Neuron (in vitro differentiated cells): ENCODE data around the gene ACADS.

Source experiments
- H2AFZ ChIP-seq: one replicate; pipeline ENCODE4 v1.6.1; 2013; ENCODE audit warnings: low read depth, mild to moderate bottlenecking, inconsistent platforms, low read length, moderate library complexity
- H3K27me3 ChIP-seq: one replicate; pipeline ENCODE4 v1.6.1; 2013; ENCODE audit warnings: low read length; ENCODE audit not compliant: insufficient read depth
- H3K36me3 ChIP-seq: one replicate; pipeline ENCODE4 v1.6.1; 2013; ENCODE audit warnings: low read length; ENCODE audit not compliant: insufficient read depth
- H3K4me1 ChIP-seq: one replicate; pipeline ENCODE4 v1.6.1; 2013; ENCODE audit warnings: low read length; ENCODE audit not compliant: insufficient read depth
- H3K4me3 ChIP-seq: 2 replicates; pipeline ENCODE4 v1.5.1; 2013; ENCODE audit warnings: mild to moderate bottlenecking, low read length, moderate library complexity
- H3K9me3 ChIP-seq: one replicate; pipeline ENCODE4 v1.6.1; 2013; ENCODE audit warnings: low read length

The ACADS gene

DNA sequence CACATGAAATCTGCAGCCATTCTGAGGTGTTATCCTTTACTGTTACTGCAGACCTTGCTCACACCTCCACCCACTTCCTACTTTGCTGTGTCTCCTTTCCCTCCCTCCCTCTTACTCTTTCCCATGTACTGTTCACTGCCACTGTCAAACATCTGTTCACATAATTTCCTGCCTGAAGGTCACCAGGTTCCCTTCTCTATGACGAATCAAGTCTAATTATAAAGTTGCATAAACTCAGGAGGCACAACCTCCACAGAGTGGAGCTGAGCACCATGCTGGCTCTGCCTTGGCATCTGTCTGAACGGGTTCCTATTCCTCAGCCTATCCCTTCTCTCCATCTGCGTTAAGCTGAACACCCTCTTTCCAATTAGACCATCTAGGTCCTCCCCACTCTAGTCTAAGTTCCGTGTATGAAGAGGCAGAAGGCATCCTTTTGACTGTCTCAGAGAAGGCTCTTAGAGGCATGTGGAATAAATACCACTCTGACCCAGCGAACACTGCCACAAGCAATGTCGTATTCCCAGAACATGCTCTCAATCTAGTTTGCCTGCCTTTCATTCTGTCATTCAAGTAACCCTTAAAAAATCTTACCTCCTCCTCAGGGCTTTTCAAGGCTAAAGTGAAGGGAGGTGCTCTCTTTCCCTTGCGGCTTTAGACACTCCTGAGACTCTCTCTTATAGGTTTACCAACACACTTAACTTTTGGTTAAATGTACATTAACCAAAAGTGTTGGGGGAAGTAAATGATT is 48.7 kb downstream of the ACADS start:
- Histone ChIP-seq H3K36me3 (peaks cover 10% of the 10 kb centered on the region), H3K4me3 (no peak overlapping the region), H3K27me3 (no peaks in the 10 kb centered on the region), H3K4me1 (peaks cover 32% of the 10 kb centered on the region), H3K9me3 (no peaks in the 10 kb centered on the region), H2AFZ (no peak overlapping the region)

DNA sequence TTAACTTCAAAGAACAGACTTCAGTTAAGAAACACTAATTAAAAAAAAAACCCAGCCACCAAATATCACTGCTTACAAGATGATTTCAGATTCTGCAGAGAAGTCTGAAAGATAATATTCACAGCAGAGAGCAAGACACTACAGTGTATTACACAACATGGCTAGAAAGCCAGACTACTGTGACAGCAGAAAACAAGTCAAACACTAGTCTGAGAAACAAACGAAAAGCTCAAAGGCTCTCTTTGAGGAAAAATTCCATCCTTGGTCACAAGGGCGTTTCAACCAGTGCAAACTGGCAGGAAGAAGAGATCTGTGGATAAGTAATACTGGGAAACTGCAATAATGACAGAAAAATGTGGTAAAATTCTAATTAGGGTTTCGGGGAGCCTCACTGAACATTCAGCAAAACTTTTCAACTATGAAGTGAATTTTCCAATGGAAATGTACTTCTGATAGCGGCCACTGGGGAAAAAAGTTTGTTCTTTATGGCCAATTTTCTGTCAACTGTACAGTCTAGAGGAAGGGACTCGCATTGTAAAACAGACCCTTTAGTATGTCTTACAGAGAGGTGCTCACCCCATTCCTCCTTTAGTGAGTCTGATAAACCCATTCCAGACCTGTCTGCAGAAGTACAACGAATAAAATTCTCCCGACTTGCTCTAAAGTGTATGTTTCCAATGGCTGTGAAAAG is 50.4 kb downstream of the ACADS start:
- Histone ChIP-seq H3K9me3 (no peaks in the 10 kb centered on the region), H3K27me3 (no peaks in the 10 kb centered on the region), H3K4me3 (no peak overlapping the region), H2AFZ (no peak overlapping the region), H3K4me1 (peaks cover 20% of the 10 kb centered on the region), H3K36me3 (peaks cover 13% of the 10 kb centered on the region)

DNA sequence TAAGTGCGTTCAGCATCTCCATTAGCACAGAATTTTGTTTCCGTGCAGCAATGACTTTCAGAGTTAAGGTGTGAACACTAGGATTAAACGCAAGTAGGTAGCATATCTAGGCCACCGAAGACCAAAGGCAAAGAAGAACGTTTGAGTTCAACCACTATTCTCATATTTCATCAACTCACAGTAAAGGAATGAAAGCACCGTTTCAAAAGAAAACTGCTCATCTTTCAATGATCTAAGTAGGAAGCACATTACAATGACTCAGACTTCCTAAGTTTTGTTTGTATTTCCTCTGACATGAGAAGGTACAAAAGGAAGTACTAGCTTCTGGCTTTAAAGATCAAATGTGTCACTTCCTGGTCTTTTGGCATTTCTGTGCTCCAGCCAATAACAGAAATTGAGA is 57.6 kb downstream of the ACADS start:
- Histone ChIP-seq H3K4me1 (no peaks in the 10 kb centered on the region), H2AFZ (no peak overlapping the region), H3K36me3 (peaks cover 45% of the 10 kb centered on the region)

DNA sequence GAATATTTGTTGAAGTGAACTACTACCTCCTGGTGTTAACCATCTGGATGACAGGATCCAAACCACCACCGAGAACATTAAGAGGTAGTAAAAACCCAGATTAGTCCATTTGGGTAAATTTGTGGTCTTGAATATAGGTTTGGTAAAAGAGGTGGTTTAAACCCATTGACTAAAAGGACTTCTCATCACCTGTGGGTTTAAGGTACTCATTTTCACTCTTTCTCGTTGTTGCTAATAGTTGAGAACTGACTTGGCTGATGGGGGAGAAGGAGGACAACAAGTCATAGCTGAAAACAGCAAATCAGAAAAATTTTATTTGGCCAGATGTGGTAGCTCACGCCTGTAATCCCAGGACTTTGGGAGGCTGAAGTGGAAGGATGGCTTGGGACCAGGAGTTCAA is 59.2 kb downstream of the ACADS start:
- H3K4me3 ChIP-seq: no peak overlapping the region
- peaks cover 43% of the 10 kb centered on the region for H3K36me3 ChIP-seq
- no peaks in the 10 kb centered on the region for H3K9me3 ChIP-seq
- H2AFZ ChIP-seq: no peak overlapping the region
- H3K4me1 ChIP-seq: no peaks in the 10 kb centered on the region
- H3K27me3 ChIP-seq: no peaks in the 10 kb centered on the region

More for the DNA sequence above, 57.6 kb downstream of the ACADS start:
- no peak overlapping the region for H3K4me3 ChIP-seq
- no peaks in the 10 kb centered on the region for H3K9me3 ChIP-seq
- no peaks in the 10 kb centered on the region for H3K27me3 ChIP-seq

DNA sequence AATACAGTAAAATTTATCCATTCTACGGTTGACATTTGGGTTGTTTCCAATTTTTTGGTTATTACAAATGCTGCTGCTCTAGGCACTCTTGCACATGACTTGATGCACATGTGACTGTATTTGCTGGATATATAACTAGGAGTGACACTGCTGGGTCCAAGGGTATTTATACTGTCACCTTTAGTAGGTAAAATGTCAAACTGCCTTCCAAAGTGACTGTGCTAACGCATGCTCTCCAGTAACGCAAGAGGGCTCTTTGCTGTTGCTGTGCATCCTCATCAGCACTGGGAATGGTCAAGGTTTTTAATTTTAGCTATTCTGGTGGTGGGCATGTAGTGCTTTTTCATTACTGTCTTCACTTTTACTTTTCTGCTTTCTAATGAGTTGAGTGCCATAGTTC is 62.3 kb downstream of the ACADS start:
- peaks cover 26% of the 10 kb centered on the region for H3K36me3 ChIP-seq
- no peaks in the 10 kb centered on the region for H3K9me3 ChIP-seq
- H3K27me3 ChIP-seq: no peaks in the 10 kb centered on the region
- H3K4me1 ChIP-seq: no peaks in the 10 kb centered on the region
- H3K4me3 ChIP-seq: no peak overlapping the region
- H2AFZ ChIP-seq: no peak overlapping the region
